HG03469 (cell line): ENCODE data around the gene SSH3.
"Not testable (repeated sequence)": the region's sequence is repeated elsewhere in the genome, so short reads cannot be mapped to it uniquely, and the experiment has no call there.

Source experiments
- ATAC-seq: cut with Tn5 transposase; IDR thresholded peaks from one replicate; pipeline ENCODE4 v1.9.1; 2021; ENCODE audit warnings: mild to moderate bottlenecking, moderate library complexity, moderate number of reproducible peaks; ENCODE audit not compliant: unreplicated experiment

The SSH3 gene, protein sequence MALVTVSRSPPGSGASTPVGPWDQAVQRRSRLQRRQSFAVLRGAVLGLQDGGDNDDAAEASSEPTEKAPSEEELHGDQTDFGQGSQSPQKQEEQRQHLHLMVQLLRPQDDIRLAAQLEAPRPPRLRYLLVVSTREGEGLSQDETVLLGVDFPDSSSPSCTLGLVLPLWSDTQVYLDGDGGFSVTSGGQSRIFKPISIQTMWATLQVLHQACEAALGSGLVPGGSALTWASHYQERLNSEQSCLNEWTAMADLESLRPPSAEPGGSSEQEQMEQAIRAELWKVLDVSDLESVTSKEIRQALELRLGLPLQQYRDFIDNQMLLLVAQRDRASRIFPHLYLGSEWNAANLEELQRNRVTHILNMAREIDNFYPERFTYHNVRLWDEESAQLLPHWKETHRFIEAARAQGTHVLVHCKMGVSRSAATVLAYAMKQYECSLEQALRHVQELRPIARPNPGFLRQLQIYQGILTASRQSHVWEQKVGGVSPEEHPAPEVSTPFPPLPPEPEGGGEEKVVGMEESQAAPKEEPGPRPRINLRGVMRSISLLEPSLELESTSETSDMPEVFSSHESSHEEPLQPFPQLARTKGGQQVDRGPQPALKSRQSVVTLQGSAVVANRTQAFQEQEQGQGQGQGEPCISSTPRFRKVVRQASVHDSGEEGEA

GRCh38 chr11:67303132-67303834 is at the start of gene SSH3:
SSH3 (plus strand) TSS chr11:67303530; CDS start chr11:67303626, 96 bp downstream.
- no peak for ATAC-seq

- no peak for ATAC-seq
Measured at GRCh38 chr11:67253872-67254624, 49.3 kb upstream of the SSH3 start.

DNA sequence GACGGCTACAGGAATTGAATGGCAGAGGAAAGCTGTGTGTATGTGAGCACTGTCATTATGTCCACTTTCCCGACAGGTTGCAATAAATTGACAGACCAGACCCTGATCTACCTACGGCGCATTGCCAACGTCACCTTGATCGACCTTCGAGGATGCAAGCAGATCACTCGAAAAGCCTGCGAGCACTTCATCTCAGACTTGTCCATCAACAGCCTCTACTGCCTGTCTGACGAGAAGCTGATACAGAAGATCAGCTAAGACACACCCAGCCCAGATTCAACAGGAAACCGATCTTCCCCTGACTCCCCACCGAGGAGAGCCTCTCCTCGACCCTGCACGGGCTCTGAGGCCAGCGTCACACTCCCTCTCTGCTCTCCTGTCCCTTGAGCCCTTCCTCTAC is 48.5 kb upstream of the SSH3 start:
- no peak for ATAC-seq

DNA sequence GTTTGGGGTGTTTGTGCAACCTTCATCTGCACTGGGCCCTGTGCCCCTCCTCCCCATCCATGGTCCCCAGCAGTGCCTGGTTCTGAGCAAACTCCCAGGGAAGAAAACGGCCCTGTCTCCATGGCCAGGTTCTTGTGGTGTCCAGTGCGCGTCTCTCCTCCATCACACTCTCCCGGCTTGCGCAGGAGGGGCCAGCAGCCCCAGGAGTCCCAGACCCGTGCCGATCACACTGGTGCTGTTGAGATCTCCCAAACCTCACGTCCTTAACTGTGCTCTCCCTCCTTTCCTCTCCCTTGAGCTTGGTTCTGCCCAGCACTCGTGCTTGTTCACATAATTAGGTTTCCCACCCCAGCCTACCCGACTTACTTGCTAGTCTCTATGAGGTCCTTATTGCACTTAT is 48.0 kb upstream of the SSH3 start:
- ATAC-seq, result no peak

GRCh38 chr11:67255864-67256263 is 47.5 kb upstream of the SSH3 start:
- ATAC-seq, result no peak

GRCh38 chr11:67256477-67257135 is 46.7 kb upstream of the SSH3 start:
- no peak for ATAC-seq

DNA sequence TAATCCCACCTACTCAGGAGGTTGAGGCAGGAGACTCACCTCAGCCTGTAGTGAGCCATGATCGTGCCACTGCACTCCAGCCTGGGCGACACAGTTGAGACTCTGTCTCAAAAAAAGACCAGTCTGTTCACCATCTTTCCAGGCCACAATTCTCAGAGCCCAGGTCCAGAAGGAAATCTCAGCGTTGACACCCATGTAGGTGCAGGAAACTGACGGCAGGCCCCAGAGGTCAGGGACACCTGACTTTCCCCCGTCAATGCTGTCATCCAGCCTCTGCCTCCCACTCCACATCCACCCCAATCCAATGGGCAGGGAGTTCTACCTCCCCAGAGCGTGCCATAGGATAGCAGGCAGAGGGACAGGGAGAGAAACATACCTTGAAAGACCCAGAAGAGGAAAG is 42.9 kb upstream of the SSH3 start:
- no peak for ATAC-seq

- ATAC-seq, result not testable (repeated sequence)
Measured at GRCh38 chr11:67260885-67261639, 42.3 kb upstream of the SSH3 start.

- ATAC-seq, result no peak
Measured at GRCh38 chr11:67261640-67261945, 41.7 kb upstream of the SSH3 start.

DNA sequence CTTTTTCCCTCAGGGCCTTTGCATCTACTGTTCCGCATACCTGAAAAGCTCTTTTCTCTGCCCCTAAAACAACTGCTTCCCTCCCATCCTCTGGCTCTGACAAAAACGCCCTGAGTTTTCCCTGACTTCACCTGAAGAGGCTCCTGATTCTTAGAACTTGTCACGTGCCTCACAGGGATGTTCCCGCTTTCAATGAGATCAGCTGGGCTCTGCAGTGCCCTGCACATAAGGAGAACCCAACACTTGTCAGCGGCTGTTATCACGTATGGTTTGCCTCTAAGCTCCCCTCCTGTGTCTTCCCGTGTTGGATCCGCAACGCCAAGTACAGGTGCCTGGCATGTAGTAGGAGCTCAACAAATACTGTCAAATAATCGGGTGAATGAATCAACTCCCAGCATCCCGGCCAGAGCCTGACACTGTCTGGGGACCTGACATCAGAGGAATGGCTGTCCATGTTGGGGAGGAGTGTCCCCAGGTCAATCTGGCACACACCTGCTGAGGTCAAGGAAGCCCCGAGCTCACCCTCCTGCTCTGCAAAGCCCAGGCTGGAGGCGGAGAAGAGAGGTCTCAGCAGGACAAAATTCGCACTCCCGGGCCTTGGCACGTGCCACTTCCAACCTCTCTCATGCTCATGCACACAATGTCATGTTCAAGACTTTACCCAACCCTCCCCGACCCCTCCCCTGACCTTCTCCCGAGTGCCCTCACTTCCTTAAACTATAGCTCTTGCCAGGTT is 41.2 kb upstream of the SSH3 start:
- no peak for ATAC-seq

GRCh38 chr11:67262731-67263675 is 40.3 kb upstream of the SSH3 start:
- ATAC-seq, result no peak

GRCh38 chr11:67264260-67264659 is 39.1 kb upstream of the SSH3 start:
- no peak for ATAC-seq

DNA sequence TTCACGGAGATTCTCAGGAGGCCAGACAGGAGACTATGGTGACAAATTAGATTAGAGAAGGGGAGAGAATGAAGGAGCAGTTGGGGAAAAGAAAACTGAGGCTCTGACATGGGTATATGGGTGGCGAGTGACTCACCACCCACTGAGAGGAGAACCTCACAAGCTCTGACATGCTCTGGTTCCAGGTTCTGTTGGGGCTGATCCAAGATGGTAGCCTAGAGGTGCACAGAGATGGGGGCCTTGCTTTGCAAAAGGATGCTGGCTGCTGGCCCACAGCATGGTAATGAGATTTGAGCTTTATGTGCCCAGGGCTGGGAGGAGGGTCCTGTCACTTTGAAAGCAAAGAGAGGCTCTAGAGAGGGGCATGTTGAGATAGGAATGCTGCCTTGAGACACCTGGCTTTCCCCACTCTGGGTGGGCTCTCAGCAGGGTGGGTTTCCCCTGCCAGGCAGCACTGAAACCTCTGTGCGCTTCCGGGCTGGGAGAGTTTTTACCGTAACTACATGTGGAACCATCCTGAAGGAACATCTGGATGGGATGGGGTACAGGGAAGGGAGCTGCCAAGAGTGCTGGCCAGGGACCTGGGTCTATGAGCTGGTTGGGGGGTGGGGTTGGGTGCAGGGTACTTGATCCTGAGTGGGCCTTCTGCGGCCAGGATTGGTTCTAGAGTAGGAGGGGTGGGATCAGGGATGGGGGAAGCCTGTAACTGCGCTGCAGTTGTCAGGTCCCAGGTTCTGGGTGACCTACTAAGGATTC is 38.3 kb upstream of the SSH3 start:
- ATAC-seq, result no peak

GRCh38 chr11:67265633-67266448 is 37.5 kb upstream of the SSH3 start:
- ATAC-seq, result no peak

GRCh38 chr11:67266449-67267187 is 36.7 kb upstream of the SSH3 start, which contains the start of gene GRK2:
GRK2 (plus strand) TSS chr11:67266473; CDS start chr11:67266700, 227 bp downstream.
- ATAC-seq, result no peak
